ENCODE results near the gene MEIS2. TPM values are rescaled to one million over a fixed set of nuclear protein-coding genes. Genes with fewer than 3 reads are reported as not detected.

The MEIS2 gene
- total RNA-seq, 2 experiments from 2014 or later: not detected

DNA sequence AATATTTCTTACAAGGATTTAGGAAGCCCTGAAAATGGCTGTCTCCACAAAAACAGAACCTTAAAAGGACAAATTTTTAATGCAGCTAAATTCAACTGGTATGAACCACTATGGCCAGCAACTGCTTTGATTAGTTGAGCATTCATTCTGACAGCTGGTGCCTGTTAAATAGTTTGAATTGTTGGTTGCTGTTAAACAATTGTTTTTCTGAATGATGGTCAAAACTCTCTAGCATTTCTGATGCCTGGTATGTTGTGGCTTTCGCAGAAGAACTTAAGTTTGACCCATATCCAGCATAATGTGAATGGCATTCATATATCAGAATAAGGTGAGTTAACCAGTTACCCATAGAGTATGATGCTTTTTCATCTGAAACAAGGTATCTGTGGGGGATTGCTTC, 138.4 kb downstream of the MEIS2 start:
- intact Hi-C loops (cut with DNase I, micrococcal nuclease): no loop called here
- Mint-ChIP-seq H3K4me3 (no peak overlapping the region), H3K4me1 (no peaks in the 10 kb centered on the region), H3K36me3 (ENCODE audit: low read depth) (no peaks in the 10 kb centered on the region), H3K27ac (no peak overlapping the region), H3K9me3 (ENCODE audit: low read depth) (no peaks in the 10 kb centered on the region), H3K27me3 (no peaks in the 10 kb centered on the region)
- POLR2A ChIA-PET: no interaction called here
- DNase-seq: no peak
- CTCF ChIA-PET: no interaction called here
- ATAC-seq: no peak

DNA sequence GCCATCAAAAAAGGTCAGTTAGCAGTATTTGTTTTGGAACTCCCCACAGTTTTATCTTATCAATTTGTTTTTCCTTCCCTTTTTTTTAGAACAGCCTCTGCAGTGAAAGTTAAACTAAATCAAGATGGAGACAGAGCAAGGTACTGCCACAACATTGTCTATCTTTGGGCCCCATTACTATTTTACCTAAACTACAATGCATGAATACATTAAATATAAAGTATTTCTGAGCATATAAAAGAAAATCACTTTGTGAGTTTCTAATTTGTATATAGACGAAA, 139.5 kb downstream of the MEIS2 start:
- Mint-ChIP-seq H3K4me1 (no peaks in the 10 kb centered on the region), H3K27me3 (peaks cover 3% of the 10 kb centered on the region), H3K9me3 (ENCODE audit: low read depth) (no peaks in the 10 kb centered on the region), H3K36me3 (ENCODE audit: low read depth) (no peaks in the 10 kb centered on the region), H3K27ac (no peak overlapping the region), H3K4me3 (no peak overlapping the region)
- POLR2A ChIA-PET: no interaction called here
- ATAC-seq (no peak), DNase-seq (no peak)
- CTCF ChIA-PET: no interaction called here
- intact Hi-C loops (cut with DNase I, micrococcal nuclease): no loop called here

DNA sequence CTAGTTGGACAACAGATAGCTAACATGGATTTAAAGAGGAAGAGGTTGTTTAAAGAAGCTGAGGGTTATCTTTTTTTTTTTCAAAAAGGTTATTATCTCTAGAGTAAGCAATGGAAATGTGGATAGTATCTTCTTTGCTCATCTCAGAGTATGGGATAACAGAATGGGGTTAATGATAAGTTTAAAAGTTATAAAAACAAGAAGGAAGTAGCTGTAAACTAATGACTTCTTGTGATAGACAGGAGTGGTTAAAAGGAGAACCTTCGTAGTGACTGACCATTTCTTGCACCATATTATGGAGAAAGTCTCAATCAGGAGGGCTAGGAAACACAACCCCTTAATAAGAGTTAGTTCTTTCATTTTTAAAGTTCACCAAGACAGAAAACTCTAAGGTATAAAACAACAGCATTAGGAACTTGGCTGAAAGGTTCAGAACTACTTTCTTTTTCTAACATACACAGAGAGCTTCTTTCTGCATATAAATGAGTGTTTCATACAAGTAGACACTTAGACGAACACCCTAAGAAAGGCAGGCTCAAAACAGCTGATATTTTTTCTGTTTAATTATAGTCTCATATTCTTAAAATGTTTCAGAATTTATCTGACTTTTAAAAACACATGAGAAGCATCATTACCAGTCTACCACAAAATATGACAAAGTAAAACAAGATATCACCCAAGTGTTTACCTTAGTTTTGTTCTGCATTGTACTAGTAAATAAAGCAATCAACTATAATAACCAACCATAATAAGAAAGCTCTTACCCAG, 140.0 kb downstream of the MEIS2 start:
- ChIA-PET CTCF (no interaction called here), POLR2A (no interaction called here)
- Mint-ChIP-seq H3K36me3 (ENCODE audit: low read depth) (no peaks in the 10 kb centered on the region), H3K4me1 (no peaks in the 10 kb centered on the region), H3K27ac (no peak overlapping the region), H3K9me3 (ENCODE audit: low read depth) (no peaks in the 10 kb centered on the region), H3K27me3 (peaks cover 3% of the 10 kb centered on the region), H3K4me3 (no peak overlapping the region)
- no peak for DNase-seq
- intact Hi-C loops (cut with DNase I, micrococcal nuclease): no loop called here
- no peak for ATAC-seq

DNA sequence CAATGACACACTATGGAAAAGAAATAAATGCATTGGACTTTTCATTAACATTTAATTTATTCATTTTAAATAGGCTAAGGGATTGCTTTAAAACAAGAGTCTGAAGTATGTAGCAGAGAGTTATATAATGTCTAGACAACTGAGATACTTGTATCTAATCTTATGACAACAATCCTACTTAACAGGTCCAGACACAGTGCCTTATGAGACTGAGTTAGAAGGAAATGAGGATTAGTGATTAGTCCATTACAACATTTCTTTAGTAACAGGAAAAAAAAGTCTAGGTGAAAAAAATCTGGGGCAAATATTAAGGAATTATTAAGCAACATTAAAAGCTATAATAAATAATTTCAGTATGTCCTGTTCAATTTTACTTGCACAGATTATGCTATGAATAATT, 140.6 kb downstream of the MEIS2 start:
- peaks cover 3% of the 10 kb centered on the region for H3K27me3 Mint-ChIP-seq
- ATAC-seq (no peak), DNase-seq (no peak)
- intact Hi-C loops (cut with DNase I, micrococcal nuclease): no loop called here
- H3K4me1 Mint-ChIP-seq: no peaks in the 10 kb centered on the region
- POLR2A ChIA-PET: no interaction called here
- H3K36me3 Mint-ChIP-seq (ENCODE audit: low read depth): no peaks in the 10 kb centered on the region
- H3K9me3 Mint-ChIP-seq (ENCODE audit: low read depth): no peaks in the 10 kb centered on the region
- CTCF ChIA-PET: no interaction called here
- no peak overlapping the region for H3K27ac Mint-ChIP-seq
- no peak overlapping the region for H3K4me3 Mint-ChIP-seq

DNA sequence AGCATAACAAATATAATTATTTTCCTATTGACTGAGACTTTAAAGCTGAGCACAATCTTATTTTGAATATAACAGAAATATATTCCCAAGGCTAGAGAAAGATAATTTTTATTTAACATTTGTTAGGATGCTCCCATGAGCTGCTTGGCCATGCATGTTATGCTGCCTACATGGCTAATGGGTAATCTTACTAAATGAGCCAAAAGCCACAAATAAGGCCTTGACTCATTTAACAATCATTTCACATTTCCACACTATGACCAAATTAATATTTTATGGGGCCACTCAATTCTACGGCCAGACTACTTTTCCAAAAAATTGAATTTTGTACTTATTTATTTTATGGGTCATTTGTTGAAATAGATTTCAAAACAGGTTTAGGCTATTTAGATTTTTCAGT, 141.7 kb downstream of the MEIS2 start:
- POLR2A ChIA-PET: no interaction called here
- Mint-ChIP-seq H3K36me3 (ENCODE audit: low read depth) (no peaks in the 10 kb centered on the region), H3K27ac (no peak overlapping the region), H3K4me3 (no peak overlapping the region), H3K27me3 (peaks cover 3% of the 10 kb centered on the region), H3K4me1 (no peaks in the 10 kb centered on the region), H3K9me3 (ENCODE audit: low read depth) (no peaks in the 10 kb centered on the region)
- CTCF ChIA-PET: no interaction called here
- intact Hi-C loops (cut with DNase I, micrococcal nuclease): no loop called here
- ATAC-seq (no peak), DNase-seq (no peak)

DNA sequence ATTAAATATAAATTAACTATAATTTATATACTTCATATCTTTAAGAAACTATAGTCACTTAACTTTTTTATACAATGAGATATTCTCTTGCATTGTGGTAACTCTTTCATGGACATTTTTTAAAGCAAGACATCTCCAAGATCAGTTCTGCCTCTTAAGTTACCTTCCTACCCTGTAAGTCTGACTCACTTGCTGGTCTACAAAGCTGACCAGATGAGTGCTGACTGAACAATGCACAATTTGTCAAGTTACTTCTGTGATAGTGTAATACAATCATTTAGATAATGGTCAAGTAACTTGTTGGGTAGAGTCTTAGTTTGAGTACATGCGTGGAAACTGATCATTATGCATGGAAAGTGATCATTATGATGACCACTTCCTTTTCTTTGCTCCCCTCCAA, 145.9 kb downstream of the MEIS2 start:
- DNase-seq (no peak), ATAC-seq (no peak)
- intact Hi-C loops (cut with DNase I, micrococcal nuclease): no loop called here
- no peak overlapping the region for H3K4me3 Mint-ChIP-seq
- H3K27me3 Mint-ChIP-seq: peaks cover 6% of the 10 kb centered on the region
- no peaks in the 10 kb centered on the region for H3K9me3 Mint-ChIP-seq (ENCODE audit: low read depth)
- ChIA-PET POLR2A (no interaction called here), CTCF (interaction anchor here (0.5 kb wide), 1 partner anchor 1471 kb away, joined by 3 read pairs; no protein-coding TSS in a partner anchor)
- H3K27ac Mint-ChIP-seq: no peak overlapping the region
- no peaks in the 10 kb centered on the region for H3K4me1 Mint-ChIP-seq
- no peaks in the 10 kb centered on the region for H3K36me3 Mint-ChIP-seq (ENCODE audit: low read depth)

DNA sequence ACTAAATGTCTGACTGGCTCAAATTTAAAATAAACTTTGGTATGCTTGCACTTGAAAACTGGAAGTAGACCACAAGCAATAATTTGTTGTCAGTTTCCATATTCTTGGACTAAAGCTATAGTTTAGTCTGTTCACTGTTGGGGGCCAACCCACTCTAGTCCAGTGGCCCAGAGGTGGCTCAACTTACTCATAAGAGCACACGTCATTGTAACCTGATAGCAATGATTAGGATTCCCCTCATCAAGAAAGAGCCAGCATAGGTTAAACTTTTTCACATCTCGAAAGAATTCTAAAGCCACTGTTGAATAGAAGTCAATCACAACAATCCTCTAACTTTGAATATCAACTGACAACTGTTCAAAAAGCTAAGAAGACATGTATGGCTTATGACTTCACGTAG, 147.0 kb downstream of the MEIS2 start:
- Mint-ChIP-seq H3K36me3 (ENCODE audit: low read depth) (no peaks in the 10 kb centered on the region), H3K4me1 (no peaks in the 10 kb centered on the region), H3K4me3 (no peak overlapping the region), H3K27ac (no peak overlapping the region), H3K9me3 (ENCODE audit: low read depth) (no peaks in the 10 kb centered on the region), H3K27me3 (peaks cover 6% of the 10 kb centered on the region)
- POLR2A ChIA-PET: no interaction called here
- intact Hi-C loops (cut with DNase I, micrococcal nuclease): no loop called here
- ATAC-seq (no peak), DNase-seq (no peak)
- CTCF ChIA-PET: no interaction called here

DNA sequence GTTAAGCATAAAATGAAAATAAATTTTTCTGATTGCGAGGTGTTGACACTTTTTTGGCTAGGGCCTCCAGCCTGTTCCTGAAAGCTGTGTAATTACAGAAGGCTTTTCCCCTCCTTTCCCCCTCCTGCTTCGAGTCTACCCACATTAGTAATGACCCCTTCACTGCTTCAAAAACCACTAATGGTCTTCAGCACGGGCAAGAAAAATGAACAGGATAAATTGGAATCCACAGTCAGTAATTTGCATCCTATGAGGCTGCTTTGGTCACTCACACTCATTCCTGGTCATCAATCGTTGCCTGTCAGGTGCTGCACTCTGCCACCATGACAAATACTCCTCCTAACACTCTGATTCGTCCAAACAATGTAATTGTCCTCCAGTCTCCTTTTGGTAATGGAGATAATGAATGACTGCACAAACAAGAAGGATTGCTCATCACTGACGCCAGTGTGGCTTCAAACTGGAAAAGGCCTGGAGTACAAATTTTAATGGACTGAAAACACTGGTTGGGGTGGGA, 148.6 kb downstream of the MEIS2 start:
- intact Hi-C loops (cut with DNase I, micrococcal nuclease): no loop called here

DNA sequence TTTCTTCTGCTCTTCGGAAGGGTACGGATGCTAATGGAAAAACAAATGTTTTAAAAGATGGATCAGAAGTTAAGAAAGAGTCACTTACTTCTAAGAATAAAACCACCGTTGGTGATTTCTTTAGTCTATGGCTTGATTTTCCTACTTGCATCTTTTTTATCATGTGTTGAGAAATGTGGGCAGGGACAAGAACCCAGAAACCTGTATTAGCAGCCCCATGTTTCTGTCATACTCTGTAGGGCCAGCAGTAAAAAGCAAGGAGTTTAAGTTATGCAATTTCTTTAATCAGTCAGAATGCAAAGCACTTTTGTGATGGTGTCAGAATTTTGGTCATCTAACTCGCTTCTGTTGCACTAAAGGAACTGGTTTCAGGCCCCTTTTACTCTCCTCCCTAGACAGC, 150.0 kb downstream of the MEIS2 start:
- Mint-ChIP-seq H3K36me3 (ENCODE audit: low read depth) (no peaks in the 10 kb centered on the region), H3K27me3 (peaks cover 7% of the 10 kb centered on the region), H3K27ac (no peak overlapping the region), H3K9me3 (ENCODE audit: low read depth) (no peaks in the 10 kb centered on the region), H3K4me1 (no peaks in the 10 kb centered on the region), H3K4me3 (no peak overlapping the region)
- DNase-seq (no peak), ATAC-seq (no peak)
- POLR2A ChIA-PET: no interaction called here
- intact Hi-C loops (cut with DNase I, micrococcal nuclease): no loop called here
- CTCF ChIA-PET: no interaction called here

More for the DNA sequence above, 148.6 kb downstream of the MEIS2 start:
- POLR2A ChIA-PET: no interaction called here
- Mint-ChIP-seq H3K27ac (no peak overlapping the region), H3K4me1 (no peaks in the 10 kb centered on the region), H3K4me3 (no peak overlapping the region), H3K9me3 (ENCODE audit: low read depth) (no peaks in the 10 kb centered on the region), H3K36me3 (ENCODE audit: low read depth) (no peaks in the 10 kb centered on the region), H3K27me3 (peaks cover 6% of the 10 kb centered on the region)
- CTCF ChIA-PET: no interaction called here
- ATAC-seq (no peak), DNase-seq (no peak)

DNA sequence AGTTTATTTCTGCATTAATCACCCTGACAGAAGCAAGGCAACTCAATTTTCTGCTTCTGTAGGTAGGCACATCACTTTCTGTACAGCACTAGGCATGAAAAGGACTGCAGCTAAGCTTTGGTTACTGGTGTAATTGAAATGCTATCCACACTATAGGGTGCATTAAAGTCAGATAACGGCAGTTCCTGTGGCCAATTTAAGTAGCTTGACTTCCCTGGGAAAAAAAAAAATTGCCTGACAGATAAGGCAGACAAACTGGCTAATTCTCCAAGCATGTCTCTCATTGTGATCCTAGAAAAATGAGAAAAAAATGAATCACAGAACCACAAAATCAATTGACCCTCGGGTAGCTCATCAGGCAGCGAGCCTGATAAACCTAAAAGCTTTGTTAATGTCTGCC, 151.4 kb downstream of the MEIS2 start:
- DNase-seq (no peak), ATAC-seq (no peak)
- Mint-ChIP-seq H3K9me3 (ENCODE audit: low read depth) (no peaks in the 10 kb centered on the region), H3K36me3 (ENCODE audit: low read depth) (no peaks in the 10 kb centered on the region), H3K4me1 (no peaks in the 10 kb centered on the region), H3K4me3 (no peak overlapping the region), H3K27me3 (peaks cover 14% of the 10 kb centered on the region), H3K27ac (no peak overlapping the region)
- CTCF ChIA-PET: no interaction called here
- intact Hi-C loops (cut with DNase I, micrococcal nuclease): no loop called here
- POLR2A ChIA-PET: no interaction called here

DNA sequence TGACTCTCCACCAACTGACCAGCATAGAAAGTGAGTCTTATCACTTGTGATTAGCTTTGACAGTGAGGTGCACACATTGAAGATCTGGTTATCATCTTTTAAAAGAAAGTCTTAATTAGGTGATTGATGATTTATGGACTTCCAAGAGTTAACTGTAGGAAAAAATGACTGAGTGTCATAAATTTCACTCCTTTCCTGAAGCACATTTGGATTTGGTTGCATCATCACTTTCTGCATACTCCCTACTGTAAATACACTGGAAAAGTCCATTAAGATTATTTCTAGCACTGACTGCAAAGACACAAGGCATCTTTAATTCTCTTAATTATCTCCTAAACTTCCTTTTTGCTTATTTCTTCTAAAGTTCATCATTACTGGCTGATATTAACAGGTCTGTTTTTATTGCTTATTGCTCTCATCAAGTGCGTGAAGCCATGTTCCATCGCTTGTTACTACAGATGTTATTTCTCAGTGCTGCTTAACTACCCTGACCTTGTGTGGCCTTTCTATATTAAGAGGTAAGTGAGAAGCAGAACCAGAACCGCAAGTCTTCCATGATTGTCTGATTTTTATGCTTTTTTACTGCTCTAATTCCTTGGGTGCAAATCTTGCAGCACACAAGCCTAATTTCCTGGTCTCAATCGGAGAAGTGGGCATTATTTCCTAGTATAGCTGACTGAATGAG, 153.2 kb downstream of the MEIS2 start:
- no peaks in the 10 kb centered on the region for H3K4me1 Mint-ChIP-seq
- H3K4me3 Mint-ChIP-seq: no peak overlapping the region
- ATAC-seq (no peak), DNase-seq (no peak)
- ChIA-PET POLR2A (no interaction called here), CTCF (no interaction called here)
- no peak overlapping the region for H3K27ac Mint-ChIP-seq
- H3K36me3 Mint-ChIP-seq (ENCODE audit: low read depth): no peaks in the 10 kb centered on the region
- intact Hi-C loops (cut with DNase I, micrococcal nuclease): no loop called here
- peaks cover 11% of the 10 kb centered on the region for H3K27me3 Mint-ChIP-seq
- no peaks in the 10 kb centered on the region for H3K9me3 Mint-ChIP-seq (ENCODE audit: low read depth)

DNA sequence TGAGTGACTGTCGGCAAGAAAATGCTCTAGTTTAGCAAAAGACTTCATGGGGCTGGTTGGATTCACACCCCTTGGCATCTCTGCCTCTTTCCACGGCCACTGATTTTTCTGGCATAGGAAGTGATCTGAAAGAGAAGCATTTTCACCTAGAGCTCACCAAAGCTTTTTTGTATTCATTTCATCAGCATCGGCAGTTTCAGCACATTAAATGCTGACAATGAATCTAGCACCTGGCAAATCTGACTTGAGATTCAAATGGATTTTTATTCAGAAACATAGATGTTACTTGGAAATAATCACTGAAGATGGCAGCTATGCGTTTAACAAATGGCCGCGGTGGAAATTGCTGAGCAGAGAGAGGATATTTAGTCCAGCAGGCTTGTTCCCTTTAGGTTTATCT, 155.9 kb downstream of the MEIS2 start:
- ChIA-PET CTCF (no interaction called here), POLR2A (no interaction called here)
- intact Hi-C loops (cut with DNase I, micrococcal nuclease): no loop called here
- no peak for DNase-seq
- no peaks in the 10 kb centered on the region for H3K36me3 Mint-ChIP-seq (ENCODE audit: low read depth)
- ATAC-seq: no peak
- no peak overlapping the region for H3K27ac Mint-ChIP-seq
- H3K4me3 Mint-ChIP-seq: no peak overlapping the region
- peaks cover 13% of the 10 kb centered on the region for H3K27me3 Mint-ChIP-seq
- no peaks in the 10 kb centered on the region for H3K4me1 Mint-ChIP-seq
- no peaks in the 10 kb centered on the region for H3K9me3 Mint-ChIP-seq (ENCODE audit: low read depth)
